ENCODE results near the gene RAPGEF2.
A peak's percentile ranks its signal among the peaks of the same experiment; 100 is the strongest.
"Not testable (repeated sequence)": the region's sequence is repeated elsewhere in the genome, so short reads cannot be mapped to it uniquely, and the experiment has no call there.

Gene RAPGEF2

GRCh38 chr4:159104694-159105414, 2.0 kb downstream of the RAPGEF2 start:
- peaks cover 17% of the 10 kb centered on the region for H3K4me1 ChIP-seq (ENCODE audit: control insufficient read depth, insufficient read depth, low read length)
- H3K36me3 ChIP-seq (ENCODE audit: control insufficient read depth, insufficient read depth, low read length) = no peaks in the 10 kb centered on the region
- H3K4me3 ChIP-seq (ENCODE audit: low read length) = peak overlapping the region; percentile 80
- no peaks in the 10 kb centered on the region for H3K9me3 ChIP-seq (ENCODE audit: control insufficient read depth, low read length)
- peak overlapping the region; percentile 73 for H3K9ac ChIP-seq (ENCODE audit: low read length)
- no peaks in the 10 kb centered on the region for H3K27me3 ChIP-seq (ENCODE audit: control insufficient read depth, insufficient read depth, low read length)

- H3K4me1 ChIP-seq (ENCODE audit: control insufficient read depth, insufficient read depth, low read length) = peaks cover 17% of the 10 kb centered on the region
- no peaks in the 10 kb centered on the region for H3K9me3 ChIP-seq (ENCODE audit: control insufficient read depth, low read length)
- no peaks in the 10 kb centered on the region for H3K36me3 ChIP-seq (ENCODE audit: control insufficient read depth, insufficient read depth, low read length)
- no peaks in the 10 kb centered on the region for H3K27me3 ChIP-seq (ENCODE audit: control insufficient read depth, insufficient read depth, low read length)
- peak overlapping the region; percentile 73 for H3K9ac ChIP-seq (ENCODE audit: low read length)
- no peak overlapping the region for H3K4me3 ChIP-seq (ENCODE audit: low read length)
Observed at GRCh38 chr4:159105761-159106243, 2.9 kb downstream of the RAPGEF2 start.

- Histone ChIP-seq H3K4me1 (ENCODE audit: control insufficient read depth, insufficient read depth, low read length) (peaks cover 17% of the 10 kb centered on the region), H3K4me3 (ENCODE audit: low read length) (no peak overlapping the region), H3K9me3 (ENCODE audit: control insufficient read depth, low read length) (no peaks in the 10 kb centered on the region), H3K36me3 (ENCODE audit: control insufficient read depth, insufficient read depth, low read length) (no peaks in the 10 kb centered on the region), H3K27me3 (ENCODE audit: control insufficient read depth, insufficient read depth, low read length) (no peaks in the 10 kb centered on the region), H3K9ac (ENCODE audit: low read length) (no peak overlapping the region)
Observed at GRCh38 chr4:159106636-159107035, 3.8 kb downstream of the RAPGEF2 start.

- Histone ChIP-seq H3K9ac (ENCODE audit: low read length) (no peak overlapping the region), H3K4me1 (ENCODE audit: control insufficient read depth, insufficient read depth, low read length) (peaks cover 13% of the 10 kb centered on the region), H3K9me3 (ENCODE audit: control insufficient read depth, low read length) (no peaks in the 10 kb centered on the region), H3K27me3 (ENCODE audit: control insufficient read depth, insufficient read depth, low read length) (no peaks in the 10 kb centered on the region), H3K36me3 (ENCODE audit: control insufficient read depth, insufficient read depth, low read length) (no peaks in the 10 kb centered on the region), H3K4me3 (ENCODE audit: low read length) (no peak overlapping the region)
Observed at GRCh38 chr4:159107203-159107925, 4.5 kb downstream of the RAPGEF2 start.

GRCh38 chr4:159108124-159108523, 5.2 kb downstream of the RAPGEF2 start:
- H3K4me3 ChIP-seq (ENCODE audit: low read length) = no peak overlapping the region
- H3K9ac ChIP-seq (ENCODE audit: low read length) = no peak overlapping the region
- peaks cover 13% of the 10 kb centered on the region for H3K4me1 ChIP-seq (ENCODE audit: control insufficient read depth, insufficient read depth, low read length)
- H3K36me3 ChIP-seq (ENCODE audit: control insufficient read depth, insufficient read depth, low read length) = no peaks in the 10 kb centered on the region
- H3K27me3 ChIP-seq (ENCODE audit: control insufficient read depth, insufficient read depth, low read length) = no peaks in the 10 kb centered on the region
- H3K9me3 ChIP-seq (ENCODE audit: control insufficient read depth, low read length) = no peaks in the 10 kb centered on the region

- H3K36me3 ChIP-seq (ENCODE audit: control insufficient read depth, insufficient read depth, low read length) = no peaks in the 10 kb centered on the region
- peaks cover 2% of the 10 kb centered on the region for H3K4me1 ChIP-seq (ENCODE audit: control insufficient read depth, insufficient read depth, low read length)
- no peaks in the 10 kb centered on the region for H3K27me3 ChIP-seq (ENCODE audit: control insufficient read depth, insufficient read depth, low read length)
- H3K4me3 ChIP-seq (ENCODE audit: low read length) = no peak overlapping the region
- no peak overlapping the region for H3K9ac ChIP-seq (ENCODE audit: low read length)
- H3K9me3 ChIP-seq (ENCODE audit: control insufficient read depth, low read length) = no peaks in the 10 kb centered on the region
Observed at GRCh38 chr4:159110961-159111360, 8.1 kb downstream of the RAPGEF2 start.

- no peaks in the 10 kb centered on the region for H3K4me1 ChIP-seq (ENCODE audit: control insufficient read depth, insufficient read depth, low read length)
- no peaks in the 10 kb centered on the region for H3K27me3 ChIP-seq (ENCODE audit: control insufficient read depth, insufficient read depth, low read length)
- no peak overlapping the region for H3K9ac ChIP-seq (ENCODE audit: low read length)
Observed at GRCh38 chr4:159111416-159111815, 8.5 kb downstream of the RAPGEF2 start.

GRCh38 chr4:159113366-159113765, 10.5 kb downstream of the RAPGEF2 start:
- H3K9ac ChIP-seq (ENCODE audit: low read length); H3K9me3 ChIP-seq (ENCODE audit: control insufficient read depth, low read length); H3K27me3 ChIP-seq (ENCODE audit: control insufficient read depth, insufficient read depth, low read length); H3K36me3 ChIP-seq (ENCODE audit: control insufficient read depth, insufficient read depth, low read length); H3K4me3 ChIP-seq (ENCODE audit: low read length); H3K4me1 ChIP-seq (ENCODE audit: control insufficient read depth, insufficient read depth, low read length): not testable (repeated sequence)

More at GRCh38 chr4:159111416-159111815, 8.5 kb downstream of the RAPGEF2 start:
- H3K9me3 ChIP-seq (ENCODE audit: control insufficient read depth, low read length) = no peaks in the 10 kb centered on the region
- H3K36me3 ChIP-seq (ENCODE audit: control insufficient read depth, insufficient read depth, low read length) = no peaks in the 10 kb centered on the region
- no peak overlapping the region for H3K4me3 ChIP-seq (ENCODE audit: low read length)

- H3K9ac ChIP-seq (ENCODE audit: low read length); H3K36me3 ChIP-seq (ENCODE audit: control insufficient read depth, insufficient read depth, low read length); H3K4me1 ChIP-seq (ENCODE audit: control insufficient read depth, insufficient read depth, low read length); H3K4me3 ChIP-seq (ENCODE audit: low read length); H3K27me3 ChIP-seq (ENCODE audit: control insufficient read depth, insufficient read depth, low read length); H3K9me3 ChIP-seq (ENCODE audit: control insufficient read depth, low read length): not testable (repeated sequence)
Observed at GRCh38 chr4:159116098-159116497, 13.2 kb downstream of the RAPGEF2 start.

GRCh38 chr4:159116693-159117092, 13.8 kb downstream of the RAPGEF2 start:
- not testable (repeated sequence) for H3K36me3 ChIP-seq (ENCODE audit: control insufficient read depth, insufficient read depth, low read length); H3K4me1 ChIP-seq (ENCODE audit: control insufficient read depth, insufficient read depth, low read length); H3K4me3 ChIP-seq (ENCODE audit: low read length); H3K27me3 ChIP-seq (ENCODE audit: control insufficient read depth, insufficient read depth, low read length); H3K9ac ChIP-seq (ENCODE audit: low read length); H3K9me3 ChIP-seq (ENCODE audit: control insufficient read depth, low read length)

- Histone ChIP-seq H3K9me3 (ENCODE audit: control insufficient read depth, low read length) (no peaks in the 10 kb centered on the region), H3K4me3 (ENCODE audit: low read length) (no peak overlapping the region), H3K4me1 (ENCODE audit: control insufficient read depth, insufficient read depth, low read length) (peaks cover 7% of the 10 kb centered on the region), H3K9ac (ENCODE audit: low read length) (no peak overlapping the region), H3K27me3 (ENCODE audit: control insufficient read depth, insufficient read depth, low read length) (no peaks in the 10 kb centered on the region), H3K36me3 (ENCODE audit: control insufficient read depth, insufficient read depth, low read length) (no peaks in the 10 kb centered on the region)
Observed at GRCh38 chr4:159117564-159117963, 14.7 kb downstream of the RAPGEF2 start.

GRCh38 chr4:159117968-159118367, 15.1 kb downstream of the RAPGEF2 start:
- no peaks in the 10 kb centered on the region for H3K36me3 ChIP-seq (ENCODE audit: control insufficient read depth, insufficient read depth, low read length)
- no peak overlapping the region for H3K9ac ChIP-seq (ENCODE audit: low read length)
- peaks cover 7% of the 10 kb centered on the region for H3K4me1 ChIP-seq (ENCODE audit: control insufficient read depth, insufficient read depth, low read length)
- no peaks in the 10 kb centered on the region for H3K27me3 ChIP-seq (ENCODE audit: control insufficient read depth, insufficient read depth, low read length)
- H3K4me3 ChIP-seq (ENCODE audit: low read length) = no peak overlapping the region
- no peaks in the 10 kb centered on the region for H3K9me3 ChIP-seq (ENCODE audit: control insufficient read depth, low read length)

All from mucosa of stomach (tissue), 1 donor.